CD14-positive monocyte (primary cell): ENCODE measurements around the gene QKI. TPM values are rescaled to one million over a fixed set of nuclear protein-coding genes. Genes with fewer than 3 reads are reported as not detected.
A peak's percentile ranks its signal among the peaks of the same experiment; 100 is the strongest.

Experiments used
- DNase-seq, 3 donors: peaks; one replicate each; pipeline ENCODE4 v3.0.0-alpha.2; 2011 to 2022
- H2AFZ ChIP-seq: 2 replicates; pipeline ENCODE4 v1.6.0; 2012; ENCODE audit warnings: mild to moderate bottlenecking, low read depth, low read length, inconsistent platforms; ENCODE audit not compliant: insufficient read depth, poor library complexity, severe bottlenecking
- H3K27ac ChIP-seq, 2 donors: 1 replicate in 1 of 2; 2 replicates in 1 of 2; pipeline ENCODE4 v1.5.1; 2012 to 2013; ENCODE audit warnings: low read length in 2 of 2, control low read depth in 1 of 2, inconsistent platforms in 1 of 2, low read depth in 1 of 2, mild to moderate bottlenecking in 1 of 2
- H3K27me3 ChIP-seq, 2 donors: one replicate each; pipeline versions ENCODE4 v1.6.0 to v1.6.1; 2011 to 2013; ENCODE audit warnings: low read length in 2 of 2; ENCODE audit not compliant: control insufficient read depth in 2 of 2, insufficient read depth in 2 of 2
- H3K36me3 ChIP-seq, 2 donors: replicated peaks in 1 of 2; 1 replicate in 1 of 2; 2 replicates in 1 of 2; pipeline versions ENCODE4 v1.5.1 to v1.6.1; 2012 to 2013; ENCODE audit warnings: low read length in 2 of 2, control low read depth in 1 of 2, inconsistent platforms in 1 of 2, mild to moderate bottlenecking in 1 of 2; ENCODE audit not compliant: insufficient read depth in 2 of 2, control insufficient read depth in 1 of 2
- H3K4me1 ChIP-seq, 2 donors: 1 replicate in 1 of 2; 2 replicates in 1 of 2; pipeline versions ENCODE4 v1.5.1 to v1.6.1; 2012 to 2013; ENCODE audit warnings: low read length in 2 of 2, control low read depth in 1 of 2, inconsistent platforms in 1 of 2, mild to moderate bottlenecking in 1 of 2, moderate library complexity in 1 of 2; ENCODE audit not compliant: insufficient read depth in 2 of 2, control insufficient read depth in 1 of 2
- H3K4me2 ChIP-seq: replicated peaks from 2 replicates; pipeline ENCODE3; 2012; ENCODE audit warnings: low read length, moderate library complexity, mild to moderate bottlenecking; ENCODE audit not compliant: poor library complexity, severe bottlenecking; ENCODE audit errors: extremely low read depth
- H3K4me3 ChIP-seq, 3 experiments: fragments of 200-600 bp in 1 of 3; sonication (generic) in 1 of 3; replicated peaks in 1 of 3; 1 replicate in 2 of 3; 2 replicates in 1 of 3; pipeline ENCODE4 v1.5.1; 2011 to 2013; ENCODE audit warnings: low read length in 3 of 3, mild to moderate bottlenecking in 3 of 3, control low read depth in 2 of 3, low read depth in 2 of 3, inconsistent platforms in 1 of 3, moderate library complexity in 1 of 3
- H3K79me2 ChIP-seq: 2 replicates; pipeline ENCODE4 v1.6.0; 2012; ENCODE audit warnings: mild to moderate bottlenecking, control low read depth, inconsistent platforms, low read length, moderate library complexity; ENCODE audit not compliant: insufficient read depth
- H3K9ac ChIP-seq: 2 replicates; pipeline ENCODE4 v1.6.0; 2017; ENCODE audit warnings: low read length, mild to moderate bottlenecking; ENCODE audit not compliant: insufficient read depth, poor library complexity, severe bottlenecking
- H3K9me3 ChIP-seq, 2 donors: replicated peaks in 1 of 2; 1 replicate in 1 of 2; 2 replicates in 1 of 2; pipeline versions ENCODE4 v1.5.1 to v1.6.1; 2012 to 2013; ENCODE audit warnings: low read length in 2 of 2, control low read depth in 1 of 2; ENCODE audit not compliant: control insufficient read depth in 1 of 2, insufficient read depth in 1 of 2
- H4K20me1 ChIP-seq: 2 replicates; pipeline ENCODE4 v1.6.0; 2012; ENCODE audit warnings: mild to moderate bottlenecking, low read length, control low read depth, moderate library complexity; ENCODE audit not compliant: insufficient read depth
- H3K27ac Mint-ChIP-seq, 7 donors: one replicate each; pipeline ENCODE4 v1.8.0; 2020; ENCODE audit warnings: mild to moderate bottlenecking in 7 of 7, mixed read lengths in 7 of 7, moderate library complexity in 6 of 7, inconsistent platforms in 2 of 7
- H3K27me3 Mint-ChIP-seq, 3 donors: one replicate each; pipeline ENCODE4 v1.8.0; 2021 to 2022; ENCODE audit warnings: low read depth in 3 of 3, mild to moderate bottlenecking in 3 of 3, mixed read lengths in 3 of 3, moderate library complexity in 3 of 3, inconsistent platforms in 1 of 3
- H3K36me3 Mint-ChIP-seq, 2 donors: one replicate each; pipeline ENCODE4 v1.8.0; 2020; ENCODE audit warnings: mixed read lengths in 2 of 2, inconsistent platforms in 1 of 2, mild to moderate bottlenecking in 1 of 2
- H3K4me1 Mint-ChIP-seq: one replicate; pipeline ENCODE4 v1.8.0; 2020; ENCODE audit warnings: mild to moderate bottlenecking, mixed read lengths
- H3K4me3 Mint-ChIP-seq, 2 donors: one replicate each; pipeline ENCODE4 v1.8.0; 2020; ENCODE audit warnings: mild to moderate bottlenecking in 2 of 2, mixed read lengths in 2 of 2, moderate library complexity in 1 of 2
- H3K9me3 Mint-ChIP-seq, 7 donors: one replicate each; pipeline ENCODE4 v1.8.0; 2020 to 2022; ENCODE audit warnings: mixed read lengths in 7 of 7, mild to moderate bottlenecking in 6 of 7, moderate library complexity in 6 of 7, inconsistent platforms in 2 of 7
- WGBS: methylation state at CpG from one replicate; pipeline ENCODE4 v1.1.5; 2013; ENCODE audit warnings: missing lambda C conversion rate; ENCODE audit not compliant: insufficient coverage; 5-methylcytosine and 5-hydroxymethylcytosine counted together
- intact Hi-C, 2 donors: fragments of 100-400 bp; cut with micrococcal nuclease; formaldehyde crosslinking; loops; one replicate each; pipeline versions ENCODE4 v1.15.0 to v1.15.1; 2023
- polyA plus RNA-seq, 3 donors: library from polyadenylated mRNA; depleted of rRNA in 1 of 3; unstranded in 2 of 3; stranded (reverse) in 1 of 3; fragments of 300-500 nt in 2 of 3; fragments of >200 nt in 1 of 3; fragmentation: Illumina TruSeq in 2 of 3; gene quantifications; 1 replicate in 2 of 3; 2 replicates in 1 of 3; pipeline ENCODE4 v1.2.3, GENCODE V29; 2012 to 2021
- TF ChIP-seq, protein P1 (sequence below): fragments of 200-600 bp; IDR thresholded peaks from one replicate; pipeline ENCODE4 v1.8.0; 2022; ENCODE audit warnings: antibody characterized with exemption, mild to moderate bottlenecking

Gene QKI
- polyA plus RNA-seq, 3 donors: 24.3 to 154 (median 71.8) TPM

DNA sequence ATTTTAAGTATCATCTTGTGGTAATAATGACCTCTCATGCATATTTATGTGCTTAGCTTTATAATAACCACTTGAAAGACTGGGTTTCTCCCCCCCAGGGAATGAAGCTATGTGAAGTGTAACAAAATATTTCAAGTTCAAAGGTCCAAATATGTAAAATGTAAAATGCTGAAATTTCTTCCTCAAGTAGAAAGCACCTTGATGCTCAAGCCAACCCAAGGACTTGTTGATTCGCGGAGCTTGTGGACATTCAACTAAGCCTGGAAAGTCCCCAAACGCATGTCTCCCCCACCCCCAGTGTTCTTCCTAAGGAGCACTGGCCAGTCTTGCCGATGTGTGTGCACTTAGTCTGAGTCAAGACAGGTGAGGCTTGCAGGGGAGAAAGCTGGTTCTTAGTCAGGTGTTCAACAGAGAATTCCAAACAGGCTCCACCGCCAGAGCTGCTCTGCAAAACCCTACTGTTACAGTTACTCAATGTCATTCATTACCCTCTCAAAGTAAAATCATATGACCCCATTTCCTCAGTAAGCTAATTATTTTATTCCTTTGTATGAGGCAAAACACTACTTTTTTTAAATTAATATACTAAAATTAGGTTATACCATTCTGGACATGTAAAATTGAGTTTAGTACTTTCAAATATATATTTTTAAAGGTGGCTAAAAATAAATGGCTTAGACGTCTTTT is 46.9 kb upstream of the QKI start:
- Mint-ChIP-seq H3K27me3 (peaks cover 11 to 17% (median 15%) of the 10 kb centered on the region in 3 donors), H3K4me3 (no peak overlapping the region), H3K36me3 (no peaks in the 10 kb centered on the region), H3K27ac (no peak overlapping the region), H3K4me1 (peaks cover 19% of the 10 kb centered on the region), H3K9me3 (peaks cover 0 to 5% (median 0%) of the 10 kb centered on the region in 7 donors)
- H3K27ac ChIP-seq: no peak overlapping the region
- no CpG with 5 or more reads among the region's 6 CpGs for WGBS
- no peak overlapping the region for H2AFZ ChIP-seq
- no peaks in the 10 kb centered on the region for H3K27me3 ChIP-seq
- DNase-seq: no peak
- intact Hi-C loops: no loop called here
- no peaks in the 10 kb centered on the region for H3K9me3 ChIP-seq
- peaks cover 5 to 12% of the 10 kb centered on the region in 2 donors for H3K4me1 ChIP-seq
- no peaks in the 10 kb centered on the region for H3K79me2 ChIP-seq
- H3K9ac ChIP-seq: no peak overlapping the region
- TF ChIP-seq, protein P1, sequence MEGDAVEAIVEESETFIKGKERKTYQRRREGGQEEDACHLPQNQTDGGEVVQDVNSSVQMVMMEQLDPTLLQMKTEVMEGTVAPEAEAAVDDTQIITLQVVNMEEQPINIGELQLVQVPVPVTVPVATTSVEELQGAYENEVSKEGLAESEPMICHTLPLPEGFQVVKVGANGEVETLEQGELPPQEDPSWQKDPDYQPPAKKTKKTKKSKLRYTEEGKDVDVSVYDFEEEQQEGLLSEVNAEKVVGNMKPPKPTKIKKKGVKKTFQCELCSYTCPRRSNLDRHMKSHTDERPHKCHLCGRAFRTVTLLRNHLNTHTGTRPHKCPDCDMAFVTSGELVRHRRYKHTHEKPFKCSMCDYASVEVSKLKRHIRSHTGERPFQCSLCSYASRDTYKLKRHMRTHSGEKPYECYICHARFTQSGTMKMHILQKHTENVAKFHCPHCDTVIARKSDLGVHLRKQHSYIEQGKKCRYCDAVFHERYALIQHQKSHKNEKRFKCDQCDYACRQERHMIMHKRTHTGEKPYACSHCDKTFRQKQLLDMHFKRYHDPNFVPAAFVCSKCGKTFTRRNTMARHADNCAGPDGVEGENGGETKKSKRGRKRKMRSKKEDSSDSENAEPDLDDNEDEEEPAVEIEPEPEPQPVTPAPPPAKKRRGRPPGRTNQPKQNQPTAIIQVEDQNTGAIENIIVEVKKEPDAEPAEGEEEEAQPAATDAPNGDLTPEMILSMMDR: no peak
- H3K4me2 ChIP-seq: no peak overlapping the region
- H3K4me3 ChIP-seq: no peak overlapping the region
- H4K20me1 ChIP-seq: no peaks in the 10 kb centered on the region
- H3K36me3 ChIP-seq: no peaks in the 10 kb centered on the region

DNA sequence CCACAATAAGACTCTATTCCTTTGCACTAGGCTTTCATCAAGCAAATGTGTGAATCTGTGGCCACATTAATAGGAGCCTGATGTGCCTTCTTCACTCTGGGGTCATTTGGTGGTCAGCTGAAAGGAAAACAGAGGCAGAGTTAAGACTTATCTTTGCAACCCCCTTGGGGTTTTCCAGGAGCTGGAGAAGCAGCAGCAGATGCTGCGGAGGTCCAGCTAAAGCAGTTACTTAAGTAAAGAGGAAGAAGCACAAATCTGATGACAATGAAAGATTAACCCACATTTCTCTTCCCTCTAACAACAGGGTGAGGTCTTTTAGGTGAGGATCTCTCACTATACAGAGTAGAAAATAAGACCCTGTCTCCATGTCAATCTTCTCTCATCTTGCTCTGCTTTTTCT is 45.4 kb upstream of the QKI start:
- no peak overlapping the region for H2AFZ ChIP-seq
- no peaks in the 10 kb centered on the region for H4K20me1 ChIP-seq
- no peak overlapping the region for H3K4me3 ChIP-seq
- H3K9ac ChIP-seq: no peak overlapping the region
- WGBS: no CpG with 5 or more reads among the region's 1 CpG
- no peaks in the 10 kb centered on the region for H3K36me3 ChIP-seq
- H3K36me3 Mint-ChIP-seq: no peaks in the 10 kb centered on the region
- H3K27ac ChIP-seq: no peak overlapping the region
- H3K4me2 ChIP-seq: no peak overlapping the region
- H3K27me3 Mint-ChIP-seq: peaks cover 11 to 17% (median 16%) of the 10 kb centered on the region in 3 donors
- H3K27me3 ChIP-seq: no peaks in the 10 kb centered on the region
- H3K4me1 Mint-ChIP-seq: peaks cover 19% of the 10 kb centered on the region
- H3K9me3 ChIP-seq: no peaks in the 10 kb centered on the region
- DNase-seq: peak in 2 of 3 donors; percentile 22 to 26
- H3K79me2 ChIP-seq: no peaks in the 10 kb centered on the region
- intact Hi-C loops: no loop called here
- H3K27ac Mint-ChIP-seq: peak overlapping the region in 2 of 7 donors; percentile 25 to 54
- TF ChIP-seq, protein P1: no peak
- peaks cover 0 to 4% (median 0%) of the 10 kb centered on the region in 7 donors for H3K9me3 Mint-ChIP-seq
- no peak overlapping the region for H3K4me3 Mint-ChIP-seq
- H3K4me1 ChIP-seq: peaks cover 5 to 12% of the 10 kb centered on the region in 2 donors
